OCI-LY7 (cell line): ENCODE results near the gene BTBD9.

Experiments
- EZH2phosphoT487 ChIP-seq: fragments of 200-600 bp; sonication (generic); IDR thresholded peaks from 2 replicates; pipeline ENCODE4 v1.6.1; 2018; ENCODE audit warnings: low read depth, borderline replicate concordance, mild to moderate bottlenecking, mixed run types, antibody characterized with exemption, low read length, moderate library complexity, mixed read lengths
- TF ChIP-seq, protein P1 (sequence below): fragments of 200-600 bp; sonication (generic); conservative IDR thresholded peaks from 2 replicates; pipeline ENCODE4 v1.5.1; 2014; ENCODE audit warnings: mild to moderate bottlenecking, antibody characterized with exemption, low read length, moderate library complexity, mixed read lengths

DNA sequence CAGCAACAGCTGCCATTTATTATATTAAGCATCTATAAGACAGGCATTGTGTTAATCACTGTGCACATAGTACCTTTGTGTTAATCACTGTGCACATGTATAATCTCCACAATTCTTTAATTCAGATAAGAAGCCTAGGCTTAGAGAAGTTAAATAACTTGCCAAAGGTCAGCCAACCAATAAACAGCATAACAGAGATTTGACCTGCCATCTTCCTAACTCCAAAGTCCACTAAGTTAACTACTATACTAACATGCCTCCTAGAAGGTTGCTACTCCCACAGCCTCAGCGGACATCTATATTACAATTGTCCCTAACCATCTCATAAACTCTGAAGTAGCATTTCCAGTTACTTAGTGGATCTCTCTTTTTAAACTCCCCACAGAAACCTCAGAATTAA lies 3.7 kb downstream of the BTBD9 start:
- TF ChIP-seq EZH2phosphoT487 = no peak
- TF ChIP-seq, protein P1, sequence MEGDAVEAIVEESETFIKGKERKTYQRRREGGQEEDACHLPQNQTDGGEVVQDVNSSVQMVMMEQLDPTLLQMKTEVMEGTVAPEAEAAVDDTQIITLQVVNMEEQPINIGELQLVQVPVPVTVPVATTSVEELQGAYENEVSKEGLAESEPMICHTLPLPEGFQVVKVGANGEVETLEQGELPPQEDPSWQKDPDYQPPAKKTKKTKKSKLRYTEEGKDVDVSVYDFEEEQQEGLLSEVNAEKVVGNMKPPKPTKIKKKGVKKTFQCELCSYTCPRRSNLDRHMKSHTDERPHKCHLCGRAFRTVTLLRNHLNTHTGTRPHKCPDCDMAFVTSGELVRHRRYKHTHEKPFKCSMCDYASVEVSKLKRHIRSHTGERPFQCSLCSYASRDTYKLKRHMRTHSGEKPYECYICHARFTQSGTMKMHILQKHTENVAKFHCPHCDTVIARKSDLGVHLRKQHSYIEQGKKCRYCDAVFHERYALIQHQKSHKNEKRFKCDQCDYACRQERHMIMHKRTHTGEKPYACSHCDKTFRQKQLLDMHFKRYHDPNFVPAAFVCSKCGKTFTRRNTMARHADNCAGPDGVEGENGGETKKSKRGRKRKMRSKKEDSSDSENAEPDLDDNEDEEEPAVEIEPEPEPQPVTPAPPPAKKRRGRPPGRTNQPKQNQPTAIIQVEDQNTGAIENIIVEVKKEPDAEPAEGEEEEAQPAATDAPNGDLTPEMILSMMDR = no peak
